Posterior cingulate gyrus (tissue), 11 donors: Measurements from ENCODE around the gene LOXHD1.

Experiments used
- DNase-seq, 10 donors: peaks; one replicate each; pipeline versions ENCODE4 v3.0.0 to v3.0.0-alpha.2; 2020 to 2021; ENCODE audit warnings: mixed read lengths in 3 of 10
- intact Hi-C: fragments of 100-400 bp; cut with DNase I; formaldehyde crosslinking; loops from one replicate; pipeline ENCODE4 v1.15.1; 2023

The LOXHD1 gene, protein sequence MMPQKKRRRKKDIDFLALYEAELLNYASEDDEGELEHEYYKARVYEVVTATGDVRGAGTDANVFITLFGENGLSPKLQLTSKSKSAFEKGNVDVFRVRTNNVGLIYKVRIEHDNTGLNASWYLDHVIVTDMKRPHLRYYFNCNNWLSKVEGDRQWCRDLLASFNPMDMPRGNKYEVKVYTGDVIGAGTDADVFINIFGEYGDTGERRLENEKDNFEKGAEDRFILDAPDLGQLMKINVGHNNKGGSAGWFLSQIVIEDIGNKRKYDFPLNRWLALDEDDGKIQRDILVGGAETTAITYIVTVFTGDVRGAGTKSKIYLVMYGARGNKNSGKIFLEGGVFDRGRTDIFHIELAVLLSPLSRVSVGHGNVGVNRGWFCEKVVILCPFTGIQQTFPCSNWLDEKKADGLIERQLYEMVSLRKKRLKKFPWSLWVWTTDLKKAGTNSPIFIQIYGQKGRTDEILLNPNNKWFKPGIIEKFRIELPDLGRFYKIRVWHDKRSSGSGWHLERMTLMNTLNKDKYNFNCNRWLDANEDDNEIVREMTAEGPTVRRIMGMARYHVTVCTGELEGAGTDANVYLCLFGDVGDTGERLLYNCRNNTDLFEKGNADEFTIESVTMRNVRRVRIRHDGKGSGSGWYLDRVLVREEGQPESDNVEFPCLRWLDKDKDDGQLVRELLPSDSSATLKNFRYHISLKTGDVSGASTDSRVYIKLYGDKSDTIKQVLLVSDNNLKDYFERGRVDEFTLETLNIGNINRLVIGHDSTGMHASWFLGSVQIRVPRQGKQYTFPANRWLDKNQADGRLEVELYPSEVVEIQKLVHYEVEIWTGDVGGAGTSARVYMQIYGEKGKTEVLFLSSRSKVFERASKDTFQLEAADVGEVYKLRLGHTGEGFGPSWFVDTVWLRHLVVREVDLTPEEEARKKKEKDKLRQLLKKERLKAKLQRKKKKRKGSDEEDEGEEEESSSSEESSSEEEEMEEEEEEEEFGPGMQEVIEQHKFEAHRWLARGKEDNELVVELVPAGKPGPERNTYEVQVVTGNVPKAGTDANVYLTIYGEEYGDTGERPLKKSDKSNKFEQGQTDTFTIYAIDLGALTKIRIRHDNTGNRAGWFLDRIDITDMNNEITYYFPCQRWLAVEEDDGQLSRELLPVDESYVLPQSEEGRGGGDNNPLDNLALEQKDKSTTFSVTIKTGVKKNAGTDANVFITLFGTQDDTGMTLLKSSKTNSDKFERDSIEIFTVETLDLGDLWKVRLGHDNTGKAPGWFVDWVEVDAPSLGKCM (N-terminal part only)

DNA sequence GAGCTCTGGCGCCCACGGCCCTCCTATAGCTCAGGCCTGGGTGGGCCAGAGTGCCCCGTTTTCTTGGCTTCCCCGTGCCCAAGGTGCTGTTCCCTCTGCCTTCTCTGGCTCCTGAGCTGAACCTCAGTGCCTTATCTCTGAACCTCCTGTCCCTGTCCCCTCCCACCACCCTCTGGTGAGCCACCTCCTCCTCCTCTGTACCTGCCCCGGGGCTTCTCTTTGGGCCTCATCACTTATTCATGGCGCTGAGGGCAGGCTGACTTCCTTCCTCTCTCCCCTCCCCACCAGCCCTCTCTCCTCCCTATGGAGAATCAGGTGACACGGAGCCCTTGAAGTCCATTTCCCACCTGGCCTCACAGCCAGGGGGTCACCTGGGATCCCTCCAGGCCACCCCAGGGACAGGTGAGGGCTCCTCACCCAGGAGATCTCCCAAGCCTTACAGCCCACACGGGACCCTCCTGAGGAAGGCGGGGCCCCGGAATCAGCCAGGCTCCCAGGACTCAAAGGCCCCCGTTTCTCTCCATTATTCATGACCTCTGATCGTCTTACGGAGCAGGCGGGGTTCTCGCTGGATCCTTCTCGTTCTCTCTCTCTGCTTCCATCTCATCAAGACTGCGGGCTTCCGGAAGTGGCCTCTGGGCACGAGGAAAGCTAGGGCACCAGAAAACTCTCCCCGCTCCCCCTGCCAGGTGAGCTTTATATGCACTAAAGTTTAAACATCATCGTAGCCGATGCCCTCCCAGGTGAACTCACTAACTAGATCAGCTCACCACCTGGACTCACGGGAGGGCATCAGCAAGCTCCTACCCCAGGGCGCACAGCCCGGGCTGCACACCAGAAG lies at the start of gene LOXHD1:
Gene LOXHD1 (minus strand): TSS at position 106 of the 841 bp plus-strand sequence. CDS start 187 bp downstream, outside the sequence.
- intact Hi-C loops = loop anchor here (5.0 kb wide), 1 partner anchor 375 kb away; no protein-coding TSS in a partner anchor

DNA sequence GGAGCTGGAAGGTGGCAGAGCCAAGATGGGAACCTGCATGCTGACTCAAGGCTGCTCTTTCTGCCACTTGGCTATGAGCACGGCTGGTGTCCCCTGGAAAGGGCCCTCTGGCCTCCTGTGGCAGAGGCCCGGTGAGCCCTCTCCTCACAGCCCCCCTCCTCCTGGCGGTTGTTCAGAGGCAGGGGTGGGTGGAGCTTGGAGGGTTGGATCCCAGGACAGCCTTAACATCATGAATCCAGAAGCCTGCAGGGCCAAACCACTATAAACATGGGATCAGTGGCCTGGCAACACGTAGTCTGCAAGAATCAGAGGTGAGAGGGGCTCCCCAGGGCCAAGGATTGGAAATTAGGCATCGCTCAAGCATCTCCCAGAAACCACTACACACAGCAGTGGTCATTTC lies 48.5 kb upstream of the LOXHD1 start:
- DNase-seq = peak in 1 of 10 donors; percentile 42
- intact Hi-C loops = no loop called here

More for the DNA sequence above, at the start of gene LOXHD1:
- DNase-seq = no peak

DNA sequence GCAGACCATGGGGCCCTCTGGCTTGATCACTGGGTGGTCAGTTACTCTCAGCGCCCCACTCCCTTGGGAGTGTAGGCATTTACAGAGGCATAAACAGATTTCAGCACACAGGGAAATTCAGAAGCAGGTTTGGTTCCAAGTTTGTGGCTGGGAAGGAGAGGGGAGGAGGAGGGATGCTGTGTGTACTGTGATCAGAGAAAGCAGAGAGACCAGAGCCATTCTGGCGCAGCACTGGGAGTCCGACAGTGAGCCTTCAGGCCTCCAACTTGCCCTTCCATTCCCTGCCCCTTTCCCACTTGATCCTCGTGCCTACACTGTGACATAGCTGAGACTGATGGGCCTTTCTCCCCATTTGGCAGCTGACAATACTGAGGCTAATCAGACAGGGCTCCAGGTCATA lies 47.8 kb upstream of the LOXHD1 start:
- intact Hi-C loops = no loop called here
- peak in 1 of 10 donors; percentile 43 for DNase-seq

DNA sequence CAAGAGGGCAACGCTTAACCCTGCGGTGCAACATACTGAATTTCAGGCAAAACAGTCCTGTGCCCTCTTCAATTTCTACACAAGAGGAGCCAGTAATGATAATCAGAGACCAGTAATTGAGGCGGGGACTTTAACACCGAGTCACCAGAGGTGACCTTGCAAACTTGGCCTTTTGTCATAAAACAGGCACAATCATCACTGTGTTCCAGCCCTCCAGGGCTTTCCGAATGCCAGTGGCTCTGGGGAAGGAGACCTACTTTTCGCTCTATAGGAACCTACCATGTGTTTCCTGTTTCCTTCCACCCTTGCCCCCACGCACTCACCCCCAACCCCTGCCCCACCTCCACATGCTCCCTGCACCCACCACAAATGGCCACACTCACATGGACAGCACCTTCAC lies 47.2 kb upstream of the LOXHD1 start:
- peak in 1 of 10 donors; percentile 5 for DNase-seq
- intact Hi-C loops = no loop called here

DNA sequence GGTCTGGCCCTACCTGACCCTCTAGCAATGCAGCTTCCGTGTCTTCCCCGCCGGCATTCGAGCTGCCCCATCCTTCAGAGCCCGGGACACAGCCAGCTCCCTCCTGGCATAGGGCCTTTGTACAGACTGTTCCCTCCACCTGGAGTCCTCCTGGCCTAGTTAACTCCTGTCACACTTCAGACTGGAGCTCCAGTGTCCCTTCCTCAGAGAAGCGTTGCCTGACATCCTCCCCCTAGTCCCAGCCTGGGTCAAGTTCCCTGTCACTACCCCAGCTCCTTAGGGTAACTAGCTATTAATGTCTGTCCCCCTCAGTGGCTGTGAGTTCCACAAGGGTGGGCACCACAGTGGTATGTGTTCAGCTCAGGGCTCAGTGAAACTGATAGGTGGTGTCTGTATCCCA lies 45.5 kb upstream of the LOXHD1 start:
- intact Hi-C loops = no loop called here

DNA sequence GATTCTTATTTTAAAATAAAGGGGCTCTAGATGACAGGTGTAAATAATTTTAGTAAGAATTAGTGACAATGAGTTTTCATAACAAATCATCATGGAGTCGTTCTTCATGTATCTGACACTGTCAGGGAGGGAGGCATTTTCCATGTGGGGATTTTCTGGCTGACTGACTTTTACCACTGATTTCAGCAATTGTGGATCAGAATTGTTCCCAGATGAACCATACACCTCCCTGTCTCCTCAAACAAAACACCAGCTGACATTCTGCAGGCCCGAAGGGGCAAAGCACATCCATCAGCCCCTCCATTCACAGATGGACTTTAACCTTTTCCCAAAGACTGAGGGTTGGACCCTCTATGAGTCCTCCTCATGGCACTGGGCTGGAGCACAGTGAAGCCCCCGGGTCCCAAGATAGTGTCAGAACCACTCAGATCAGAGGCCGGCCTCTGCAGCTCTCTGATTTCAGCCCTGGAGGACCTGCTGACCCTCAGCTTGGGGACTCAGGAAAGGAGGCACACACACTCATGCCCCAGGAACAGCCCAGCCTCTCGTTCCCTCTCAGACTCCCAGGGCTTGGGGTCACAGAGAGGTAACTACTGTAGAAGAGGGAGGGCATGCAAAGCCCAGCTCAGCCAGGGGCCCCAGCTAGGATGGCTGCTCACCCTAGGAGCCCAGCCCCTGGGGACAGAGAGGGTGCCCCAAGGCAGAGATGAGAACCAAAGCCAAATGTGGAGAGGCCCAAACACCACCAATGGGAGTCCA lies 43.2 kb upstream of the LOXHD1 start:
- intact Hi-C loops = no loop called here
- peak in 1 of 10 donors; percentile 68 for DNase-seq

More for the DNA sequence above, 45.5 kb upstream of the LOXHD1 start:
- DNase-seq = peak in 1 of 10 donors; percentile 70

DNA sequence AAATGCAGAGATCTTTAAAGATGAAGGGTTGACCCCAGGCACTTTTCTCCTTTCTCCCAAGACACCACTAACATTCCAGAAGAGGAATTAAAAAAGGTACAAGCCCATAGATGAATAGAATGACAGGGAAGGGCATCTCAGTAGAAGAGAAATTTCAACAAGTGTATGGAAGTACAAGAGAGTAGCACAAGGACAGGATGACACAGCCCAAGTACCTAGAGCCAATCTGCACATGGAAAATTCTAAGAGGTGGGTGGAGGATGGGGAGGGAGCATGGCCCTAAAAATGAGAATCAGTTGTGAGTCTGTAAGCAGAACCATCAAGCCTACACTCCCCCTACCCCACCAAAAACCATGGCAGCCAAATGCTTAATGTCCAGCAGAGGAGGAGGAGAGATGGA lies 39.7 kb upstream of the LOXHD1 start:
- intact Hi-C loops = no loop called here
- DNase-seq = no peak

DNA sequence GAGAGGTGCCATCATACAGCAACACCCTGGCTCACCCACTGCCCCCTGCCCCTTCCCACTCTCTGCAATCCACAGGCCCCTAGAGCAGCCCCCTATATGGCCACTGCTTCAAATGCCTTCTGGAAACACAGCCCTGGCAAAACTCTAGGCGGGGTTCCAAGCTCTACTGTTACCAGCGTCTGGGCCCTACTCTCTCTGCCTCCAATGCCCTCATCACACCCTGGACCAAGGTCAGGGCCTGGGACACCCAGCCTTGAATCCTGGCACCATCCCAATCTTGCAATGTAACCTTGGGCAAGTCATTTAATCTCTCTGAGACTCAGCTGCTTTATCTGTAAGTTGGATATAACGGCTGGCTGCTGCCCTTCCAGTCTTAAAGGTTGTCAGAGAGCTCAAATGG lies 39.2 kb upstream of the LOXHD1 start:
- intact Hi-C loops = no loop called here
- peak in 1 of 10 donors; percentile 47 for DNase-seq

DNA sequence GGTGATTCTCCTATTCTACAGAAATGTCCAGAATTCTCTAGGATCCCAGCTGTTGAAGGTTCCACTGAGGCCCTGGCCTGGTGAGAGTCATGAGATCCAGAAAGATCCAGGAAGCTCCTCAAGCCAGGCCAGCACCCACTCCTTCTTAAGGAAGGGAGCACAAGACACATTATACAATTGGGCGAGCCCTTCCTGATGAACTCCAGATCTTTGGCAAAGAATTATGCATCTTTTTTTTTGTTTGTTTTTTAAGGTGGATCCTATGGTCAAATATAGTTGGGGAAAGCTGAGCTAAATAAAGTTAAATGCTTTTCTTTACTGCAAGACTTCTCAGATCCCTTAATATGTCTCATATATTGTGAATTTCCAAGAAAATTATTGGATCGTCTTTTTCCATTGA lies 37.0 kb upstream of the LOXHD1 start:
- no peak for DNase-seq
- intact Hi-C loops = no loop called here

DNA sequence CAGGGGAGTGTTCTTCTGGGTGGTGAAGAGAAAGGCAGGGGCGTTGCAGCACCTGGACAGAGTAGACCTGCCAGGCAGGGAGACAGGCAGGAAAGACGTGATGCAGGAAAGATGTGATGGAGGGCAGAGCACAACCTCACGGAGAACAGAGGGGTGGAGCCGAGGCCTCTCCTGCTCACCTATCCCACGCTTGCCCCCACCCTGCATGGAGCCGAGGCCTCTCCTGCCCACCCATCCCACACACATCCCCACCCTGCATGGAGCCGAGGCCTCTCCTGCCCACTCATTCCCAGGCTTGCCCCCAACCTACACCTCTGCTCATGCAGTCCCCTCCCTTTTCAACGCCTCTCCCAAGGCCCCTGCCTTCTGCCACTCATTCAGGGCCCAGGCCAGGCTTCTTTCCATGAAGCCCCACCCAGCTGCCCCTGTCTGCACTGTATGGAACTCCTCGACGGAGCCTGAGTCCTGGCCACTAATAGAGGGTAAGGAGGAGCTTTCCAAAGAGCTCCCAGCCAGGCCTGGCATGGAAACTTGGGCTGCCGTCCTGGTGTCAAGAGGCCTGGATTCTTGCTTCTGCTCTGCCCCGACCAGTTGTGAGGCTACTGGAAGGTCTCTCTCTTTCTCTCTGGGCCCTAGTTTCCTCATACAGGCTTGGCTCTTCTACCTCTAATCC lies 32.0 kb upstream of the LOXHD1 start:
- intact Hi-C loops = no loop called here
- peak in 1 of 10 donors; percentile 80 for DNase-seq

DNA sequence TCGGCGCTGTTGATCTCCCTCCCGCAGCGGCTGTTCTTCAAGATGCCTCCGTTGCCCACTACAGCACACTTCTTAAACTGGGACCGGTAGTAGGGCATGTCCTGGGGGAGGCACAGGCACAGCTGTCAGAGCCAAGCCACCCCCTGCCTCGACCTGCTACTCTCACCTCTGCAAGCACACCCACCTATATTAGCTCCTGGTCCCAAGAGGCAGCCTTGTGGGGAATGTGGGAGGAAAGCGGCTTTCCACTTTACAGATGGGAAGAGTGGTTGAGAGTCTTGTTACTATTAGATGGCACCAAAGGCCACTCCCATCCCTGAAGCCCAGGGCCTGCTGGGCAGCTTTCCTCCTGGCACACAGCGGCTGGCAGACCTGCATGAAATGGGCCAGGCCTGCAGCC lies 29.2 kb upstream of the LOXHD1 start:
- DNase-seq = peak in 1 of 10 donors; percentile 56
- intact Hi-C loops = no loop called here

DNA sequence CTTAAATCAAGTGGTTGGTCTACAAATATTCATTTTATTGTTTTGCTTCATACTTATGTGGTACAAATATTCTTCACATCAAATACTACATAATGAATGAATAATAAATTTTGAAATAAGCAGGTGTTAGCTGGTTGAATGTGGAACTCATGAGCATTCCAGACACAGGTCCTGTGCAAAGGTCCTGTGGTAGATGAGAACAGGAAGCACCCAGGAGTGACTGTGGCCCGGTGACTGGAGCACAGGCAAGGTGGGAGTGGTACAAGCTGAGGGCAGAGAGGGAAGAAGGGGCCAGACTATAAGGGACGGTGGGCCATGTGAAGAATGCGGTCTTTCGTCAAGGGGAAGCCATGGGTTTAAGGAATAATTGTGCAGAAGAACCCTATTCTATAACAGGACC lies 26.2 kb upstream of the LOXHD1 start:
- intact Hi-C loops = no loop called here
- peak in 1 of 10 donors; percentile 29 for DNase-seq

DNA sequence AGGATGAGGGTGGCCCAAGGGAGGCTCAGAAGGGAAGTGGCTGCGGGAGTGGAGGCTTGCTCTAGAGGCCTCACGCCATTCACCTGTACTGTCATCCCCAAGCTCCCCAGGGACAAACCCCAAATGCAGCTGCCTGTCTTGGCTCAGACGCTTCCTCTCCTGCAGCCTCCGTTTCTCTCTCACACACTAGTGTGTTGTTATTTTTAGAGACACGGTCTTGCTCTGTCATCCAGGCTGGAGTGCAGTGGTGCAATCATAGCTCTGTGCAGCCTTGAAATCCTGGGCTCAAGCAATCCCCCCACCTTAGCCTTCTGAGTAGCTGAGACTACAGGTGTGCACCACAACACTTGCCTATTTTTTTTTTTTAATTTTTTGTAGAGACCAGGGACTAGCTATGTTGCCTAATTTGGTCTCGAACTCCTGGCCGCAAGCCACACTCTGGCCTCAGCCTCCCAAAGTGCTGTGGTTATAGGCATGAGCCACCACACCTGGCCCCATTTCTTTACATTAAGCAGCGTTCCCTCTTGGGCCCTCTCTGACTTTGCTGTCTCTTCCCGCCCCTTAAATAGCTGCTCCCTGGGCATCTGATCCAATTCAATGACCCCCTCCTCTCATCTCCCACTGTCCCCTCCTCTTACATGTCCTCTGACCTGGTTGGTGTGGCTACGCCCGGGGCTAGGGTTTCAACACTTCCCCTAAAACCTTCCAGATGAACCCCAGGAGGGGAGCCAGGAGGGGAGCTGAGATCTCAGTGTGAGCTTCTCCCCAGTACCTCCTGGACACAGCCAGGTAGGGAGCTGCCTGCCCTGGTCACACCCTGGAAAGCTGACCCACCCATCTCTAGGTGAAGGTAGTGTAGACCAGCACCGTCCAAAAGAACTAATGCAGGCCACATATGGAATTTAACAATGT lies 24.0 kb upstream of the LOXHD1 start:
- intact Hi-C loops = no loop called here
- DNase-seq = peak in 1 of 10 donors; percentile 86

DNA sequence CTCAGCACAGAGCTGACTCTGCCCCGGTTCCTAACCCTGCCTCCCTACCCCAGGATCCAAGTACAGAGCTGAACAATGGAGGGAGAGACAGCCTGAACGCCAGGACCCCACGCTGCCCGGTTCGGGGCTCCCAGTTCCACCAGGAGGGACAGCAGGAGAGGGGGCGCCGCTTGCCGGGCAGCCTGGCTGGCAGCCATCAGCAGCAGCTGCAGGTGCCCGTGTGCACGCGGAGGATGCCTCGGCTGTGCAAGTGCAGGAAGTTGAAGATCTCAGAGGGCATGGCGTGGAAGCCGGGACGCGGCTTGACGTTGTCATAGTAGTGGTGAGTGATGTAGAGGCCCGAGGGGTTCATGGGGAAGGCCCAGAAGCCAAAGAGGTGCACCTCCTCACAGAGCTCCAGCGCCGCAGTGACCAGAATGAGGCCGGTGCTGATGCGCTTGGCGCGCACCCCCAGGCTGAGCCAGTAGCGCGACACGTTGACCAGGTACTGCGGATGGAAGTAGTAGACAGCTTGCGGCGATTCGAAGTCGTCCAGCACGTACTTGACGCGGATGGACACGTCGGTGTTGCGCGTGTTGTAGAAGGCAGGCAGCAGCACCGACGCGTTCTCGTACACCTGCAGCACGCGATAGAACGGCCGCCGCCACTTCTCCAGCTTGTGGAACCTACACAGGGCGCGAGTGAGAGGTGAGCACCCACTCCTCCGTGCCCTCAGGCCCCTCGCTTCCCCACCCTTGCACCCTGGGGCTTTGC lies 23.0 kb upstream of the LOXHD1 start:
- DNase-seq = peak in 1 of 10 donors; percentile 83
- intact Hi-C loops = no loop called here

DNA sequence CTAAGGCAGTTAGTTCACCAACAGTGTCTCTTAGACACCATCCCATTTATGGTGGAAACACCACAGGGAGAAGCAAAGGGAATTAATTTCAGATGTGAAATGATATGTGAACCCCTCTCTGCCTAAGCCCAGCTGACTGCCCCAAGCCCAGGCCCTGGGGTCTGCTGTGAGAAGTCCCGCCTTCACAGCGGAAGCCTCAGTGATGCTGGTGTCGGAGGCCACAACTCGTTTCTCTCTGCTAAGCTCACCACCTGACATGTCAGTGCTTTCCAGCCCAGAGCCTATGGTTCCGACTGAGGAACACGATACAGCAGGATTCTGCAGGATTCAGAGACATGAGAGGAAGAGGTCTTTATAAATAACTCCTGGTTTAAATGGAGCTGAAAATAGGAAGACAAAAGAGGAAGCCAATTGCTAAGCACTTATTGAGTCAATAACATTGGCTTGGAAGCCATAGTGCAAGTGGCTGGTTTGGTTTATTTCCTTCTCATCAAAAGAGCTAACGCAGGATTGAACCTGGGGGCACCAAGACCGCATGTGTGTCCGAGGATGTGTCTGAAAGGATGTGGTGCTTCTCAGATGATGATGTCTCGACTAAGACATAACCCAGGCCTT lies 21.9 kb upstream of the LOXHD1 start:
- DNase-seq = peak in 1 of 10 donors; percentile 67
- intact Hi-C loops = no loop called here

DNA sequence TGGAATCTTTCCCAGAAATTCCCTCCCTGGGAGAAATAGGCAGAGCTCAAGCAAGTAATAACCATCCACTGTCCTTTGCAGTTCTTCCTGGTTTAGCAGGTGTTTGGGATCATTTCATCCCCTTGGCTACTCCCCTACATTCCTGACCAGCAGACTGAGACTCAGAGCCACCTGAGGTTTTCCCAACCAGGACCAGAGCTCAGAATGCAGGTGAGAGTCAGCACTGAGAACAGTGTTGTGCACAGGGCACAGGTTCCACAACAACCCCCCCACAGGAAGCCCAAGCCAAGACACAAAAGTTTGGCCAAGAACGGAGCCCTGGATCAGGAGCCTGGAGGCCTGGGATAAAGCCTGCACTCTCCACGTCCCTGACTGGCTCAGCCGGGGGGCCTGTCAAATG lies 21.0 kb upstream of the LOXHD1 start:
- intact Hi-C loops = no loop called here
- no peak for DNase-seq
